Liver (tissue), 9 donors: ENCODE data around the gene GDPD5. TPM values are rescaled to one million over a fixed set of nuclear protein-coding genes. Genes with fewer than 3 reads are reported as not detected.

Experiments used
- DNase-seq: peaks from one replicate; pipeline ENCODE4 v3.0.0-alpha.2; 2017; ENCODE audit warnings: low spot score
- H3K27ac ChIP-seq, 2 donors: one replicate each; pipeline ENCODE4 v1.7.0; 2013; ENCODE audit warnings: inconsistent platforms in 2 of 2, low read length in 2 of 2, control low read depth in 1 of 2, low read depth in 1 of 2, mild to moderate bottlenecking in 1 of 2
- H3K27me3 ChIP-seq, 4 donors: one replicate each; pipeline versions ENCODE4 v1.6.1 to v1.7.0; 2013; ENCODE audit warnings: low read length in 3 of 4, inconsistent platforms in 1 of 4, mild to moderate bottlenecking in 1 of 4, moderate library complexity in 1 of 4; ENCODE audit not compliant: control insufficient read depth in 4 of 4, insufficient read depth in 4 of 4
- H3K36me3 ChIP-seq, 4 donors: one replicate each; pipeline versions ENCODE4 v1.6.1 to v1.7.0; 2013; ENCODE audit warnings: low read length in 3 of 4, mild to moderate bottlenecking in 3 of 4, low read depth in 1 of 4, moderate library complexity in 1 of 4; ENCODE audit not compliant: control insufficient read depth in 4 of 4, insufficient read depth in 3 of 4
- H3K4me1 ChIP-seq, 4 donors: one replicate each; pipeline versions ENCODE4 v1.6.1 to v1.7.0; 2013; ENCODE audit warnings: low read length in 3 of 4, mild to moderate bottlenecking in 3 of 4, moderate library complexity in 1 of 4; ENCODE audit not compliant: control insufficient read depth in 4 of 4, insufficient read depth in 4 of 4
- H3K4me3 ChIP-seq, 3 donors: one replicate each; pipeline versions ENCODE4 v1.6.1 to v1.7.0; 2013; ENCODE audit warnings: low read length in 3 of 3, control low read depth in 1 of 3, low read depth in 1 of 3, mild to moderate bottlenecking in 1 of 3
- H3K9ac ChIP-seq, 2 donors: one replicate each; pipeline ENCODE4 v1.7.0; 2013; ENCODE audit warnings: low read length in 2 of 2, mild to moderate bottlenecking in 2 of 2, moderate library complexity in 2 of 2, control low read depth in 1 of 2, low read depth in 1 of 2
- H3K9me3 ChIP-seq, 4 donors: one replicate each; pipeline versions ENCODE4 v1.6.1 to v1.7.0; 2013; ENCODE audit warnings: low read length in 3 of 4; ENCODE audit not compliant: control insufficient read depth in 4 of 4
- ATF3 ChIP-seq: IDR thresholded peaks from 2 replicates; pipeline ENCODE4 v1.6.1; 2016; ENCODE audit warnings: antibody characterized with exemption
- CTCF ChIP-seq: fragments of 150-350 bp; IDR thresholded peaks from 2 replicates; pipeline ENCODE4 v1.5.1; 2017; ENCODE audit warnings: improper control_type of control experiment, low read depth, low read length; ENCODE audit not compliant: missing input control
- EGR1 ChIP-seq, 2 donors: IDR thresholded peaks; 2 replicates each; pipeline ENCODE4 v1.6.1; 2016 to 2018; ENCODE audit warnings: antibody characterized with exemption in 2 of 2, low read depth in 2 of 2
- FOXA1 ChIP-seq: IDR thresholded peaks from 2 replicates; pipeline ENCODE4 v1.6.1; 2016; ENCODE audit warnings: antibody characterized with exemption
- FOXA2 ChIP-seq: IDR thresholded peaks from 2 replicates; pipeline ENCODE4 v1.6.1; 2016; ENCODE audit warnings: antibody characterized with exemption
- GABPA ChIP-seq, 2 donors: IDR thresholded peaks in 1 of 2; conservative IDR thresholded peaks in 1 of 2; 2 replicates each; pipeline ENCODE4 v1.6.1; 2016; ENCODE audit warnings: antibody characterized with exemption in 2 of 2, mild to moderate bottlenecking in 1 of 2, moderate library complexity in 1 of 2
- HNF4A ChIP-seq, 2 donors: conservative IDR thresholded peaks; 2 replicates each; pipeline ENCODE4 v1.6.1; 2016; ENCODE audit warnings: antibody characterized with exemption in 2 of 2, mild to moderate bottlenecking in 2 of 2
- HNF4G ChIP-seq: IDR thresholded peaks from 2 replicates; pipeline ENCODE4 v1.6.1; 2016; ENCODE audit warnings: antibody characterized with exemption
- JUND ChIP-seq, 2 donors: IDR thresholded peaks; 2 replicates each; pipeline ENCODE4 v1.6.1; 2016; ENCODE audit warnings: antibody characterized with exemption in 2 of 2
- NR2F2 ChIP-seq: IDR thresholded peaks from 2 replicates; pipeline ENCODE4 v1.6.1; 2016; ENCODE audit warnings: antibody characterized with exemption
- RAD21 ChIP-seq, 2 donors: IDR thresholded peaks; 2 replicates each; pipeline ENCODE4 v1.6.1; 2016; ENCODE audit warnings: antibody characterized with exemption in 2 of 2, mild to moderate bottlenecking in 2 of 2
- RXRA ChIP-seq, 2 donors: IDR thresholded peaks; 2 replicates each; pipeline ENCODE4 v1.6.1; 2017 to 2018; ENCODE audit warnings: antibody characterized with exemption in 2 of 2, mild to moderate bottlenecking in 1 of 2
- SP1 ChIP-seq: IDR thresholded peaks from 2 replicates; pipeline ENCODE4 v1.6.1; 2018; ENCODE audit warnings: antibody characterized with exemption, mild to moderate bottlenecking
- TAF1 ChIP-seq: conservative IDR thresholded peaks from 2 replicates; pipeline ENCODE4 v1.6.1; 2016; ENCODE audit warnings: antibody characterized with exemption, mild to moderate bottlenecking
- YY1 ChIP-seq: IDR thresholded peaks from 2 replicates; pipeline ENCODE4 v1.6.1; 2016; ENCODE audit warnings: antibody characterized with exemption, mild to moderate bottlenecking
- WGBS: extraction: QIAGEN DNeasy Blood & Tissue Kit; methylation state at CpG from one replicate; pipeline ENCODE4 v1.1.7; 2013; 5-methylcytosine and 5-hydroxymethylcytosine counted together
- polyA plus RNA-seq, 2 donors: library from polyadenylated mRNA; stranded (reverse) in 1 of 2; unstranded in 1 of 2; fragments of 200-250 nt in 1 of 2; fragments of >200 nt in 1 of 2; fragmentation: Nextera tagmentation in 1 of 2; extraction: Ambion mirVana in 1 of 2; gene quantifications; one replicate each; pipeline versions ENCODE4 v1.2.1 to v1.2.3, GENCODE V29; 2013 to 2015
- total RNA-seq, 2 donors: library from RNA; depleted of rRNA; stranded (reverse); fragments of >200 nt; gene quantifications; one replicate each; pipeline ENCODE4 v1.2.3, GENCODE V29; 2014
- TF ChIP-seq, protein P1 (sequence below): IDR thresholded peaks from 2 replicates; pipeline ENCODE4 v1.6.1; 2016; ENCODE audit warnings: antibody characterized with exemption
- TF ChIP-seq, protein P2 (sequence below): IDR thresholded peaks from 2 replicates; pipeline ENCODE4 v1.6.1; 2016; ENCODE audit warnings: antibody characterized with exemption, mild to moderate bottlenecking
- TF ChIP-seq, protein P3 (sequence below): IDR thresholded peaks from 2 replicates; pipeline ENCODE4 v1.6.1; 2016; ENCODE audit warnings: antibody characterized with exemption
- donor health status: healthy.
- donor health status: healthy.
- donor health status: healthy.
- donor health status: healthy.
- donor health status: healthy.

The GDPD5 gene
- total and polyA plus RNA-seq, 4 donors = 3.0 to 22.8 (median 4.2) TPM

DNA sequence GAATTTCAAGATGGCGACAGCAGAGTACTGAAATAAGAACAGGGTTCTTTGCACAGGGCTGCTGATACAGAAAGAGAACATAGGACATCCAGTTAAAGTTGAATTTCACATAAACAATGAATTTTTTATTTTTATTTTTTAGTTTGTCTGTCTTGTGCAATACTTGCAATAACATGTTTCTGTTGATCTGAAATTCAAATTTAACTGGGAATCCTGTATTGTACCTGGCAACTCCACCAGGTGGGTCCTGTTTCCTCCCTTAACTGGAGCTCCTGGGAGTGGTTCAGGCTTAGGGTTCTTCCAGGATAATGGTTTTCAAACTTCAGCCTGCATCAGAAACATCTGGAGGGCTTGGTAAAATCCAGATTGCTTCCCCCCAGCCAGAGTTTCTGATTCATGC, 21.4 kb upstream of the GDPD5 start:
- TF ChIP-seq SP1 = no peak
- TF ChIP-seq HNF4A (conservative IDR thresholded peaks at IDR 0.05) = no peak
- no peak for TF ChIP-seq TAF1
- TF ChIP-seq CTCF = no peak
- TF ChIP-seq HNF4G = no peak
- TF ChIP-seq YY1 = no peak
- TF ChIP-seq, protein P1, sequence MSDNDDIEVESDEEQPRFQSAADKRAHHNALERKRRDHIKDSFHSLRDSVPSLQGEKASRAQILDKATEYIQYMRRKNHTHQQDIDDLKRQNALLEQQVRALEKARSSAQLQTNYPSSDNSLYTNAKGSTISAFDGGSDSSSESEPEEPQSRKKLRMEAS = no peak
- TF ChIP-seq NR2F2 = no peak
- Histone ChIP-seq H3K4me3 (no peak overlapping the region), H3K36me3 (no peaks in the 10 kb centered on the region), H3K9ac (no peak overlapping the region), H3K9me3 (no peaks in the 10 kb centered on the region), H3K27me3 (no peaks in the 10 kb centered on the region), H3K27ac (no peak overlapping the region), H3K4me1 (no peaks in the 10 kb centered on the region)
- no peak for DNase-seq
- 98% methylated on average over 1 of the region's 1 CpG for WGBS

DNA sequence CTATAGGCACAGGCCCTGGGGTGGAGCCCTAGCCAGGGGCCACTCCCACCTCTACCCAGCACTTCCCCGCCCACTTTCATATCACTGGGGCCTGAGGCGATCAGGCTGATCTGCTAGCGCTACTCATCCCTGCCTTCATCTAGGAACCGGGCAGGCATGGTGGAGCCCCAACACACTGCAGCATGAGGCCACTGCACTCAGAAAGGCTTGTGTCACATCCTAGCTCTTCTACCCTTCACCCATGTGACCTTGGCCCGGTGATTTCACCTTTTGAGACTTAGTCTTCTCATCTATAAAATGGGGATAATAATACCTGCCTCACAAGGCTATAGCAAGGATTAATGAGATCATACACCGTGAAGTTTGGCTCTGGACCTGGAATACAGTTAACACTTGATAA, 18.1 kb upstream of the GDPD5 start:
- WGBS = 91% methylated on average over 6 of the region's 6 CpGs
- H3K4me3 ChIP-seq = no peak overlapping the region

More for the DNA sequence above, 18.1 kb upstream of the GDPD5 start:
- H3K9ac ChIP-seq = no peak overlapping the region
- TF ChIP-seq, protein P2, sequence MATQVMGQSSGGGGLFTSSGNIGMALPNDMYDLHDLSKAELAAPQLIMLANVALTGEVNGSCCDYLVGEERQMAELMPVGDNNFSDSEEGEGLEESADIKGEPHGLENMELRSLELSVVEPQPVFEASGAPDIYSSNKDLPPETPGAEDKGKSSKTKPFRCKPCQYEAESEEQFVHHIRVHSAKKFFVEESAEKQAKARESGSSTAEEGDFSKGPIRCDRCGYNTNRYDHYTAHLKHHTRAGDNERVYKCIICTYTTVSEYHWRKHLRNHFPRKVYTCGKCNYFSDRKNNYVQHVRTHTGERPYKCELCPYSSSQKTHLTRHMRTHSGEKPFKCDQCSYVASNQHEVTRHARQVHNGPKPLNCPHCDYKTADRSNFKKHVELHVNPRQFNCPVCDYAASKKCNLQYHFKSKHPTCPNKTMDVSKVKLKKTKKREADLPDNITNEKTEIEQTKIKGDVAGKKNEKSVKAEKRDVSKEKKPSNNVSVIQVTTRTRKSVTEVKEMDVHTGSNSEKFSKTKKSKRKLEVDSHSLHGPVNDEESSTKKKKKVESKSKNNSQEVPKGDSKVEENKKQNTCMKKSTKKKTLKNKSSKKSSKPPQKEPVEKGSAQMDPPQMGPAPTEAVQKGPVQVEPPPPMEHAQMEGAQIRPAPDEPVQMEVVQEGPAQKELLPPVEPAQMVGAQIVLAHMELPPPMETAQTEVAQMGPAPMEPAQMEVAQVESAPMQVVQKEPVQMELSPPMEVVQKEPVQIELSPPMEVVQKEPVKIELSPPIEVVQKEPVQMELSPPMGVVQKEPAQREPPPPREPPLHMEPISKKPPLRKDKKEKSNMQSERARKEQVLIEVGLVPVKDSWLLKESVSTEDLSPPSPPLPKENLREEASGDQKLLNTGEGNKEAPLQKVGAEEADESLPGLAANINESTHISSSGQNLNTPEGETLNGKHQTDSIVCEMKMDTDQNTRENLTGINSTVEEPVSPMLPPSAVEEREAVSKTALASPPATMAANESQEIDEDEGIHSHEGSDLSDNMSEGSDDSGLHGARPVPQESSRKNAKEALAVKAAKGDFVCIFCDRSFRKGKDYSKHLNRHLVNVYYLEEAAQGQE = no peak
- TF ChIP-seq RAD21 (IDR thresholded peaks at IDR 0.05) (no peak), YY1 (no peak), SP1 (no peak), HNF4G (no peak), TAF1 (no peak), HNF4A (conservative IDR thresholded peaks at IDR 0.05) (no peak), NR2F2 (no peak), FOXA1 (no peak), EGR1 (IDR thresholded peaks at IDR 0.05; ENCODE audit: low read depth in 2 of 2) (no peak), GABPA (IDR thresholded peaks at IDR 0.05 in 1 of 2, conservative IDR thresholded peaks at IDR 0.05 in 1 of 2) (no peak), RXRA (IDR thresholded peaks at IDR 0.05) (no peak), ATF3 (no peak), FOXA2 (no peak), CTCF (no peak), JUND (IDR thresholded peaks at IDR 0.05) (no peak)
- TF ChIP-seq, protein P3, sequence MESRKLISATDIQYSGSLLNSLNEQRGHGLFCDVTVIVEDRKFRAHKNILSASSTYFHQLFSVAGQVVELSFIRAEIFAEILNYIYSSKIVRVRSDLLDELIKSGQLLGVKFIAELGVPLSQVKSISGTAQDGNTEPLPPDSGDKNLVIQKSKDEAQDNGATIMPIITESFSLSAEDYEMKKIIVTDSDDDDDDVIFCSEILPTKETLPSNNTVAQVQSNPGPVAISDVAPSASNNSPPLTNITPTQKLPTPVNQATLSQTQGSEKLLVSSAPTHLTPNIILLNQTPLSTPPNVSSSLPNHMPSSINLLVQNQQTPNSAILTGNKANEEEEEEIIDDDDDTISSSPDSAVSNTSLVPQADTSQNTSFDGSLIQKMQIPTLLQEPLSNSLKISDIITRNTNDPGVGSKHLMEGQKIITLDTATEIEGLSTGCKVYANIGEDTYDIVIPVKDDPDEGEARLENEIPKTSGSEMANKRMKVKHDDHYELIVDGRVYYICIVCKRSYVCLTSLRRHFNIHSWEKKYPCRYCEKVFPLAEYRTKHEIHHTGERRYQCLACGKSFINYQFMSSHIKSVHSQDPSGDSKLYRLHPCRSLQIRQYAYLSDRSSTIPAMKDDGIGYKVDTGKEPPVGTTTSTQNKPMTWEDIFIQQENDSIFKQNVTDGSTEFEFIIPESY = no peak
- no peaks in the 10 kb centered on the region for H3K4me1 ChIP-seq
- H3K36me3 ChIP-seq = no peaks in the 10 kb centered on the region
- no peaks in the 10 kb centered on the region for H3K27me3 ChIP-seq
- peak; percentile 80 for DNase-seq
- no peaks in the 10 kb centered on the region for H3K9me3 ChIP-seq
- no peak overlapping the region for H3K27ac ChIP-seq
